SJSA1 (cell line): ENCODE results near the gene OR2V1. TPM values are rescaled to one million over a fixed set of nuclear protein-coding genes. Genes with fewer than 3 reads are reported as not detected.
"Not testable (repeated sequence)": the region's sequence is repeated elsewhere in the genome, so short reads cannot be mapped to it uniquely, and the experiment has no call there.

Source experiments
- DNase-seq, 2 experiments: peaks; one replicate each; pipeline ENCODE4 v3.0.0-alpha.2; 2015 to 2020; ENCODE audit warnings: low spot score in 2 of 2, low read depth in 1 of 2
- H3K27ac ChIP-seq: fragments of 250-450 bp; sonication (Bioruptor Pico); 2 replicates; pipeline ENCODE4 v1.5.1; 2020; ENCODE audit warnings: mild to moderate bottlenecking, moderate library complexity
- H3K27me3 ChIP-seq: fragments of 250-450 bp; sonication (Bioruptor Pico); replicated peaks from 2 replicates; pipeline ENCODE4 v1.5.1; 2020; ENCODE audit warnings: mild to moderate bottlenecking, moderate library complexity
- H3K36me3 ChIP-seq: fragments of 250-450 bp; sonication (Bioruptor Pico); 2 replicates; pipeline ENCODE4 v1.5.1; 2020; ENCODE audit warnings: mild to moderate bottlenecking
- H3K4me1 ChIP-seq: fragments of 250-450 bp; sonication (Bioruptor Pico); replicated peaks from 2 replicates; pipeline ENCODE4 v1.6.1; 2021; ENCODE audit warnings: mild to moderate bottlenecking
- H3K4me3 ChIP-seq: fragments of 250-450 bp; sonication (Bioruptor Pico); 2 replicates; pipeline ENCODE4 v1.5.1; 2020; ENCODE audit warnings: mild to moderate bottlenecking
- H3K9me3 ChIP-seq: fragments of 250-450 bp; sonication (Bioruptor Pico); replicated peaks from 2 replicates; pipeline ENCODE4 v1.5.1; 2020; ENCODE audit warnings: mild to moderate bottlenecking
- total RNA-seq: library from RNA; depleted of rRNA; stranded (reverse); fragments of >200 nt; shearing (Covaris generic); gene quantifications from 2 replicates; pipeline ENCODE4 v1.2.3, GENCODE V29; 2014

Gene OR2V1
- total RNA-seq, 1 experiment from 2014 or later, result not detected

- Histone ChIP-seq H3K4me1 (0 out of 2 replicates have a peak, but pooled peaks cover 3% of the 10 kb centered on the region), H3K27me3 (peaks cover 24% of the 10 kb centered on the region), H3K36me3 (no peaks in the 10 kb centered on the region), H3K9me3 (0 out of 2 replicates have a peak, but pooled peaks cover 3% of the 10 kb centered on the region), H3K27ac (no peak overlapping the region), H3K4me3 (no peak overlapping the region)
- DNase-seq, result no peak
Measured at GRCh38 chr5:181098762-181099601, 32.0 kb downstream of the OR2V1 start.

GRCh38 chr5:181097759-181098491, 33.0 kb downstream of the OR2V1 start:
- not testable (repeated sequence) for H3K9me3 ChIP-seq, H3K36me3 ChIP-seq, DNase-seq, H3K27ac ChIP-seq, H3K4me1 ChIP-seq, H3K4me3 ChIP-seq
- peaks cover 21% of the 10 kb centered on the region for H3K27me3 ChIP-seq

- DNase-seq, H3K27ac ChIP-seq, H3K36me3 ChIP-seq, H3K9me3 ChIP-seq, H3K4me3 ChIP-seq, H3K4me1 ChIP-seq: not testable (repeated sequence)
- peaks cover 21% of the 10 kb centered on the region for H3K27me3 ChIP-seq
Measured at GRCh38 chr5:181097383-181097753, 33.6 kb downstream of the OR2V1 start.

GRCh38 chr5:181096721-181097382, 34.1 kb downstream of the OR2V1 start:
- H3K36me3 ChIP-seq, H3K9me3 ChIP-seq, H3K4me1 ChIP-seq, H3K4me3 ChIP-seq, H3K27ac ChIP-seq, DNase-seq: not testable (repeated sequence)
- H3K27me3 ChIP-seq, result peaks cover 21% of the 10 kb centered on the region

- not testable (repeated sequence) for H3K36me3 ChIP-seq, H3K4me3 ChIP-seq, DNase-seq, H3K4me1 ChIP-seq, H3K27ac ChIP-seq, H3K9me3 ChIP-seq
- peaks cover 17% of the 10 kb centered on the region for H3K27me3 ChIP-seq
Measured at GRCh38 chr5:181095162-181095561, 35.8 kb downstream of the OR2V1 start.

GRCh38 chr5:181092428-181092827, 38.5 kb downstream of the OR2V1 start:
- 0 out of 2 replicates have a peak, but pooled peaks cover 2% of the 10 kb centered on the region for H3K27me3 ChIP-seq
- DNase-seq, result no peak
- H3K36me3 ChIP-seq, result no peaks in the 10 kb centered on the region
- no peaks in the 10 kb centered on the region for H3K9me3 ChIP-seq
- no peaks in the 10 kb centered on the region for H3K4me1 ChIP-seq
- no peak overlapping the region for H3K27ac ChIP-seq
- no peak overlapping the region for H3K4me3 ChIP-seq

GRCh38 chr5:181088289-181088688, 42.7 kb downstream of the OR2V1 start:
- Histone ChIP-seq H3K4me3 (no peak overlapping the region), H3K27me3 (peaks cover 25% of the 10 kb centered on the region), H3K36me3 (no peaks in the 10 kb centered on the region), H3K27ac (no peak overlapping the region), H3K9me3 (no peaks in the 10 kb centered on the region), H3K4me1 (no peaks in the 10 kb centered on the region)
- no peak for DNase-seq

GRCh38 chr5:181087309-181087708, 43.7 kb downstream of the OR2V1 start:
- Histone ChIP-seq H3K36me3 (no peaks in the 10 kb centered on the region), H3K9me3 (no peaks in the 10 kb centered on the region), H3K4me3 (no peak overlapping the region), H3K27ac (no peak overlapping the region), H3K27me3 (peaks cover 27% of the 10 kb centered on the region), H3K4me1 (no peaks in the 10 kb centered on the region)
- DNase-seq, result no peak

GRCh38 chr5:181086884-181087205, 44.1 kb downstream of the OR2V1 start:
- DNase-seq, result no peak

GRCh38 chr5:181086026-181086883, 44.7 kb downstream of the OR2V1 start:
- DNase-seq, result no peak
- no peaks in the 10 kb centered on the region for H3K36me3 ChIP-seq
- no peaks in the 10 kb centered on the region for H3K9me3 ChIP-seq
- H3K4me3 ChIP-seq, result no peak overlapping the region
- no peaks in the 10 kb centered on the region for H3K4me1 ChIP-seq
- peaks cover 27% of the 10 kb centered on the region for H3K27me3 ChIP-seq
- H3K27ac ChIP-seq, result no peak overlapping the region

More at GRCh38 chr5:181086884-181087205, 44.1 kb downstream of the OR2V1 start:
- no peaks in the 10 kb centered on the region for H3K9me3 ChIP-seq
- H3K4me1 ChIP-seq, result no peaks in the 10 kb centered on the region
- no peak overlapping the region for H3K27ac ChIP-seq
- H3K27me3 ChIP-seq, result peaks cover 27% of the 10 kb centered on the region
- H3K4me3 ChIP-seq, result no peak overlapping the region
- H3K36me3 ChIP-seq, result no peaks in the 10 kb centered on the region

- peak in 1 of 2 experiments; percentile 40 for DNase-seq
- Histone ChIP-seq H3K9me3 (no peaks in the 10 kb centered on the region), H3K27me3 (peaks cover 27% of the 10 kb centered on the region), H3K36me3 (no peaks in the 10 kb centered on the region), H3K4me3 (no peak overlapping the region), H3K27ac (no peak overlapping the region), H3K4me1 (no peaks in the 10 kb centered on the region)
Measured at GRCh38 chr5:181084621-181085195, 46.3 kb downstream of the OR2V1 start.

GRCh38 chr5:181081989-181082388, 49.0 kb downstream of the OR2V1 start:
- Histone ChIP-seq H3K4me3 (no peak overlapping the region), H3K27me3 (peaks cover 32% of the 10 kb centered on the region), H3K36me3 (no peaks in the 10 kb centered on the region), H3K27ac (no peak overlapping the region), H3K9me3 (no peaks in the 10 kb centered on the region), H3K4me1 (no peaks in the 10 kb centered on the region)
- DNase-seq, result no peak

GRCh38 chr5:181076920-181077319, 54.0 kb downstream of the OR2V1 start:
- Histone ChIP-seq H3K9me3 (no peaks in the 10 kb centered on the region), H3K27me3 (peaks cover 5% of the 10 kb centered on the region; the same call in 1 of the 2 replicates), H3K27ac (no peak overlapping the region), H3K4me1 (no peaks in the 10 kb centered on the region), H3K4me3 (no peak overlapping the region), H3K36me3 (no peaks in the 10 kb centered on the region)
- DNase-seq, result no peak
